Heart left ventricle (tissue), 13 donors: ENCODE measurements around the gene CPSF2.

Experiments
- CTCF ChIP-seq, 12 donors: fragments of 200-600 bp; sonication (generic) in 4 of 12; IDR thresholded peaks; one replicate each; pipeline versions ENCODE4 v1.5.0 to v1.8.0; 2018 to 2022; ENCODE audit warnings: antibody characterized with exemption in 12 of 12, mild to moderate bottlenecking in 5 of 12
- POLR2A ChIP-seq, 2 donors: fragments of 450-650 bp; IDR thresholded peaks; one replicate each; pipeline ENCODE4 v1.6.1; 2017; ENCODE audit warnings: antibody characterized with exemption in 2 of 2, mild to moderate bottlenecking in 2 of 2, moderate library complexity in 2 of 2
- donor health status: ischemic (EF 13 %, LVEDD 7.1; RV severe dilation, severe dysfunction).
- donor health status: DM: no; HTN: yes; CAD: no.
- donor health status: DM: no; HTN: no; CAD: no.
- donor health status: ischemic (EF 25% LVEDD 6.9; RV normal size, moderate dysfunction).
- donor health status: ischemic (EF 25% LVEDD 5.7; RV mildly dilated, moderate dysfunction).
- donor health status: ischemic (EF 35%, LVEDD 5.7; RV mildly dilated, moderate dysfunction).
- donor health status: nonischemic (EF 11% LVEDD 7.7; RV severe dilation, severe dysfunction).
- donor health status: DM: yes; HTN: yes; CAD: no.
- donor health status: PGD.
- donor health status: ischemic (EF 29% LVEDD 5.4; RV normal size, mild dysfunction).
- donor health status: nonischemic (EF 23%, LVEDD 6.1; RV moderate dilation, normal function).

- TF ChIP-seq POLR2A (IDR thresholded peaks at IDR 0.05) (no peak), CTCF (IDR thresholded peaks at IDR 0.05) (no peak)
Observed at GRCh38 chr14:92176476-92176875, 54.7 kb downstream of the CPSF2 start.
